GM19397 (cell line): ENCODE data around the gene SLC25A43.
"Not testable (repeated sequence)": the region's sequence is repeated elsewhere in the genome, so short reads cannot be mapped to it uniquely, and the experiment has no call there.

Experiments used
- ATAC-seq: cut with Tn5 transposase; IDR thresholded peaks from one replicate; pipeline ENCODE4 v1.9.1; 2021; ENCODE audit warnings: mild to moderate bottlenecking, moderate library complexity; ENCODE audit not compliant: unreplicated experiment

The SLC25A43 gene

GRCh38 chrX:119467842-119468550, 68.9 kb downstream of the SLC25A43 start, which contains the start of gene SLC25A5:
Gene SLC25A5, plus strand, starts transcription at chrX:119468444. Its CDS starts 72 bp downstream, at chrX:119468516.
- ATAC-seq: peak; percentile 88

DNA sequence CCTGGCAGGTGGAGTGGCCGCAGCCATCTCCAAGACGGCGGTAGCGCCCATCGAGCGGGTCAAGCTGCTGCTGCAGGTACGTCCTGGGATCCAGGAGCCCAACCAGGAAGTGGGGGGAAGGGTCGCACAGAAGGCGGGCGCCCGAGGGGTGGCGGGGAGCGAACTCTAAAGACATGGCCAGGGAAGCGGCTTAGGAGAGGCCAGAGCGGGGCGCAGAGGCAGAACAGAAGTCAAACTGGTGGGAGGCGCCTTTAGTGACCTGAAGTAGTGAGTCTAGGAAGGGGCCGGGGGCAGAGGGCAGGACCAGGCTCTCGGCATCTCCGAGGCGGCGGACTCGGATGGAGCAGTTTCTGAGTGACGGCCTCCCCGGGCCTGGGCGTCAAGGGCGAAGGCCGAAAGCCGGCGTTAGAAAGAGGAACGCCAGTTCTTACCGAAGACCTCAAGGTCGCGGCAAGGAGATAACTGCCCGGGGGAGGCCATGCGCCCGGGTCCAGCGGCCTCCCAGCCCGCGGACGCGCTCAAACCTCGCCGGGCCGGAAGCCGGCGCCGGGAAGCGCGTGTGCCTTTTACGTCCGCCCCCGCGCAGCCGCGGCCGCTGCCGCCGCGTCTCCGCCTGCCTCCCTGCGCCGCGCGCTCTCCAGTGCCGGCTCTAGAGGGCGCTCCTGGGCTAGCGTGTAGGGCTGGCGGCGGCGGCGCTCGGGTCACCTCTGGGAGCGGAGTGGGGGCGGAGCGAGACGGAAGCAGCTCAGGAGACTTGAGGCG, 69.6 kb downstream of the SLC25A43 start:
- ATAC-seq: peak; percentile 71

- no peak for ATAC-seq
Measured at GRCh38 chrX:119469313-119469635, 70.1 kb downstream of the SLC25A43 start.

DNA sequence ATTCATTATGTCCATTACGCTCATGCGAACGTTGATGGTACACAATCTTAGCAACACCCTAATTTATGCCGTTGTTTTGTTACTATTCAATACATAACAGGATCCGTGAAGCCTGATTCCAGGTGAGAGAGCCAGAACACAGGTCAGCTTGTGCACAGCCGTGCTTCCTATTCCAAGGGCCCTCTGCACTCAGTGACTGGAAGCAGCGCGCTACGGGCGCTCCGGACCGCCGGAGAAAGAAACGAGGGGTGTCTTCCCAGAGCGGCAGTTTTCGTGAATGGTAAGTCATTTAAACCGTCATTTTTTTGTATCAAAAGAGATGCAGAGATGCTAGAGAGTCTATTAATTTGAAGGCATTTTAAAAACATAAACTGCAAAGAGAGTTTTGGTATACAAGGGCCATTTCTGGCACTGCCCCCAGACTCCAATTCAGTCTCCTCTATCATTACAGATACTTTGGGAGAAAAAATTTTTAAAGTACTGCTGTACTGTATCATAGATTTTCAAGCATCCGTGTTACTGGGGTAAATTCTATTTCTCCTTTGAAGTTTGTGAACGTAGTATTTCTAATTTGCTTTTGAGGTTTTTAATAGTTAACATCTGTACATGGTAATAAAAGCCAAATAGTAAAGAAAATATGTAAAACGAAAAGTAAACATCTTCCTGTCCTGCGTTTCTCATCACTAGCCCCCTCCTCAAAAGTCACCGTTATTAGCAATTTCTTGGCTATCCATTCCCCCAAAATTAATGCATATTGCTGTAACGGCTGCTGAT, 75.7 kb downstream of the SLC25A43 start:
- ATAC-seq: no peak

- ATAC-seq: no peak
Measured at GRCh38 chrX:119475389-119476101, 76.4 kb downstream of the SLC25A43 start.

GRCh38 chrX:119477812-119478232, 78.7 kb downstream of the SLC25A43 start:
- ATAC-seq: no peak

DNA sequence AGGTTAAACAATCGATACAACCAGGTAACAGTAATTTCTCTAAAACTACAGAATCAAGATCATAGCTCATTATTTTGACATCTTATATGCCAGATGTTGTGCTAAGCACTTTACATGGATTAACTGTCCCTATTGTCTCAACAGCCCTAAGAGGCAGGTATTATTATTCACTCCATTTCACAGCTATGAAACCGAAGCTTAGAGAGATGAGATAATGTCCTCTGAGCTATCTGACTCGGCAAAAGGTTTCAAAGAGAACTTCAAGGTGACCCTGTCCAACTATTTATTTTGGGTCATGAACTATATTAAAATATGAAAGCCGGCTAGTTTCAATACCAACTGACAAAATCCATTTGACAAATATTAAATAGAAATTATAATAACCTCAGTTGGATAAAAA, 79.4 kb downstream of the SLC25A43 start:
- ATAC-seq: no peak

- no peak for ATAC-seq
Measured at GRCh38 chrX:119479845-119480244, 80.7 kb downstream of the SLC25A43 start.

- no peak for ATAC-seq
Measured at GRCh38 chrX:119481323-119481801, 82.2 kb downstream of the SLC25A43 start.

- no peak for ATAC-seq
Measured at GRCh38 chrX:119482041-119482440, 82.9 kb downstream of the SLC25A43 start.

DNA sequence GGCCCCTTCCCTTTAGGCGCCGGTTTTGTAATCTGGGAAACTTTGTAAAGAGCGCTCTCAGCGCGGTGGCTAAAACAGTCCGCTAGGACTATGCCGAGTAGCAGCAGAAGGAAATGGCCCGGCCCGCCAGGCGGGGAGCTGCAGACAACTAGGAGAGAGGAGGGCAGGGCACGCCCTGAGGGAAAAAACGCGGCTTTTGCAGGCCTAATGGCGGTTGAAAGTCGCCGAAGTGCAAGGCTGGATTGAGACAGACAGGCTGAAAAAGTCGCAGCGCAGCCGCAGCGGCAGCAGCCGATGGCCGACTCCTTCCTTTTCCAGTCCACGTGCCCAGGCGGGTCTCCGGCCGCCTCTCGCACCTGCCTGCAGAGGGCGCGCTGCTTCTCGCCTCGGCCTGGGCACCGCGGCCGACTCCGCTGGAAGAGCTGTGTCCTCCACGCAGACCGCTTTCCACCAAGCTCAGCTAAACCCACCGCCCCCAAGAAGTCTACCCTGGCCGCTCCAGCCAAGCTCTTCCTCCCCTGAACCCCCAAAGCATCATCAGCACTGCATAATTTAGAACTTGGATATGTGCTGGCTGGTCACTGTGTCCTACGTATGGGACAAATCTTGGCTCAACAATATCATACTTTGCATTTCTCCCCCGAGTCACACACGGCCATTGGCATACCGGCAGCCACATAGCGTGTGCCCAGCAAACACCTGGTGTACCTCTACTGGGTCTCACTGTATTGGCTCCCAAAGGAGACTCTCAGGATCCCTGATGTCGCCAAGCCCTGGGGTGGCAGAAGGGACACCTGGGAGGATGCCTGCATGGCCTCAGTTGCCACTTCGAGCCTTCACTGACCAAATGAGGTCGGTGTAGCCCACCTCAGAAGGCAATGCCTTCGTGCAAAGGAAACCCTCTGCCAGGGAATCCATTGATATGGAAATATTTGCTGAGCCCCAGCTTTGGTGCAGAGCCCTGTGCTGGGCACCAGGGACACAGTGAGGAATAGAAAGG, 83.6 kb downstream of the SLC25A43 start:
- peak; percentile 93 for ATAC-seq

DNA sequence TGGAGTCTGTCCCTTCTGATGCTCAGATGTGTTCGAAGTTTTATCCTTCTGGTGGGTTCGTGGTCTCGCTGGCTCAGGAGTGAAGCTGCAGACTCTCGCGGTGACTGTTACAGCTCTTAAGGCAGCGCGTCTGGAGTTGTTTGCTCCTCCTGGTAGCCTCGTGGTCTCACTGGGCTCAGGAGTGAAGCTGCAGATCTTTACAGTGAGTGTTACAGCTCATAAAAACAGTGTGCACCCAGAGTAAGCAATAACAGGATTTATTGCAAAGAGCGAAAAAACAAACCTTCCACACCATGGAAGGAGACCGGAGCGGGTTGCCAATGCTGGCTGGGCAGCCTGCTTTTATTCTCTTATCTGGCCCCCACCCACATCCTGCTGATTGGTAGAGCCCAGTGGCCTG, 87.6 kb downstream of the SLC25A43 start:
- no peak for ATAC-seq

DNA sequence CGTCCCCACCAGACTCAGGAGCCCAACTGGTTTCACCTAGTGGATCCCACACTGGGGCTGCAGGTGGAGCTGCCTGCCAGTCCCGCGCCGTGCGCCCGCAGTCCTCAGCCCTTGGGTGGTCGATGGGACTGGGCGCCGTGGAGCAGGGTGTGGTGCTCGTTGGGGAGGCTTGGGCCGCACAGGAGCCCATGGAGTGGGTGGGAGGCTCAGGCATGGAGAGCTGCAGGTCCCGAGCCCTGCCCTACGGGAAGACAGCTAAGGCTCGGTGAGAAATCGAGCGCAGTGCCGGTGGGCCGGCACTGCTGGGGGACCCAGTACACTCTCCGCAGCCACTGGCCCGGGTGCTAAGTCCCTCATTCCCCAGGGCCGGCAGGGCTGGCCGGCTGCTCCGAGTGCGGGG, 88.6 kb downstream of the SLC25A43 start:
- not testable (repeated sequence) for ATAC-seq

- ATAC-seq: no peak
Measured at GRCh38 chrX:119488749-119489148, 89.6 kb downstream of the SLC25A43 start.

- ATAC-seq: no peak
Measured at GRCh38 chrX:119489212-119490074, 90.3 kb downstream of the SLC25A43 start.

GRCh38 chrX:119492463-119492862, 93.3 kb downstream of the SLC25A43 start:
- ATAC-seq: no peak

DNA sequence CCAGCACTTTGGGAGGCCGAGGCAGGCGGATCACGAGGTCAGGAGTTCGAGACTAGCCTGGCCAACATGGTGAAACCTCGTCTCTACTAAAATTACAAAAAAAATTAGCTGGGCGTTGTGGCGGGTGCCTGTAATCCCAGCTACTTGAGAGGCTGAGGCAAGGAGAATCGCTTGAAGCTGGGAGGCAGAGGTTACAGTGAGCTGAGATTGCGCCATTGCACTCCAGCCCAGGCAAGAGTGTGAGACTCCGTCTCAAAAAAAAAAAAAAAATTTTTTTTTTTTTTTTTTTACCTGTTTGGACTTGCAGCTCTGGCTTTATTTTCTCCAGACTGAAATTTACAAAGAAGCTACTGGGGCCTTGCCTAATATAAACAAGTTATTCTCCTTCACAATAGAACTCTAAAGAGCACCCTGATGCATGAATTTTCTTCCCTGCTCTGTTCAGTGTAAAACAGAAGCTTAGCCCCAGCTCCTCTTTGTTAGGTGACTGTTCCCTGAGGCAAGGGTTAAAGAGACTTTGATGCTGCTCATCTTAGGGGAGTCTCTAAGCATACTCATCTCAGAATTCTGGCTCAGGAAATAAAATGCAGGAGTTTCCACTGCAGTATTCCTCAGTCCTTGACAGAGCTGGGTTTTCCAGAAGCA, 94.8 kb downstream of the SLC25A43 start:
- ATAC-seq: not testable (repeated sequence)
